ENCODE data around the gene MAGEA12.
"Not testable (repeated sequence)": the region's sequence is repeated elsewhere in the genome, so short reads cannot be mapped to it uniquely, and the experiment has no call there.

GRCh38 chrX:152769549-152770289 lies 36.2 kb downstream of the MAGEA12 start, which contains the start of gene MAGEA6:
- TF ChIP-seq POLR2A, CTCF (IDR thresholded peaks at IDR 0.05): not testable (repeated sequence)
